Brain microvascular endothelial cell (primary cell): Measurements from ENCODE around the gene RIMBP3B.
"Not testable (repeated sequence)": the region's sequence is repeated elsewhere in the genome, so short reads cannot be mapped to it uniquely, and the experiment has no call there.

ENCODE experiments used
- DNase-seq: peaks from one replicate; pipeline ENCODE4 v3.0.0-alpha.2; 2020
- H3K27ac ChIP-seq: fragments of 250-450 bp; sonication (Bioruptor Pico); 2 replicates; pipeline ENCODE4 v1.5.1; 2020; ENCODE audit warnings: mild to moderate bottlenecking, moderate library complexity
- H3K27me3 ChIP-seq: fragments of 250-450 bp; sonication (Bioruptor Pico); replicated peaks from 2 replicates; pipeline ENCODE4 v1.5.1; 2020; ENCODE audit warnings: mild to moderate bottlenecking
- H3K36me3 ChIP-seq: fragments of 250-450 bp; sonication (Bioruptor Pico); replicated peaks from 2 replicates; pipeline ENCODE4 v1.5.1; 2020; ENCODE audit warnings: mild to moderate bottlenecking
- H3K4me3 ChIP-seq: 2 replicates; pipeline ENCODE4 v1.5.1; 2011; ENCODE audit warnings: low read depth, mild to moderate bottlenecking, control low read depth, low read length, moderate library complexity
- in situ Hi-C: cut with HindIII; loops from 2 replicates; pipeline ENCODE4 v1.10.0; 2017; ENCODE audit warnings: low sequenced_read_pairs, low pct_ligation_motif_present

Gene RIMBP3B

DNA sequence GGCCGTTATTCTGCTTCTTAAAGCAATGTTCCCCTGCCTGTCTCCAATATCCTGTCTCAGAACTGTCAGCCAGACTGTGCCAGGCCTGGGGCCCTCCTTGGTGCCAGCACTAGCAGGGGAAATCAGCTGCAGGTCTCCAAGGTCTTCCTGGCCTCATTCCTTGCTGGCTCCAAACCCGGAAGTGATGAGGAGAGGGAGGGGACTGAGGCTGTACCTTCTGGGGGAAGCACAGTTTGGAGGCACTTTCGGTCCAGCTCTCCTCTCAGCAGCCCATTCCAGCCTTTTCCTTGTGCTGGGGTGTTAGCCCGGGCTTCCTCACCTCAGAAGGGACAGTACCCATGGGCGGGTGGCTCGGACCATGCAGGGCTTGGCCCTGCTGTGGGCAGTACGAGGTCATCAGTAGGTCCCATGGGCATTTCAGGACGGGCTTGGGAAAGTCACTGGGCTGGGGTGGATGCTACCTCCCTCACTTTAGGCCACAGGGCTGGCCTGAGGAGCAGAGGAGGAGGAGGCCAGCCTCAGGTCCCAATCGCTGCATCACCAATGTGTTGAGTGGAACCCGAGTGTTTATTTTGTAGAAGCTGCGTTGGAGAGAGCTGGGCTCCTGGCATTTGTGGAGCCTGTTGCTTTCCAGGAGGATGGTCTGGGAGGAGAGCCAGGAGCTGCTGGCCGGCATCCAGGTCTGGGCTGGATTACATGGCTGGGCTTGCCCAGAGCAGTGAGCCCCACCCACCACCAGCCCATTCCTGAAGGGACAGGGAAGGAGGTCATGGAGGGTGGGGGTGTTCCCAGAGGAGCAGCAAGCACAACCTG, 52.7 kb downstream of the RIMBP3B start:
- in situ Hi-C loops, H3K36me3 ChIP-seq, DNase-seq, H3K27ac ChIP-seq, H3K4me3 ChIP-seq, H3K27me3 ChIP-seq: not testable (repeated sequence)

DNA sequence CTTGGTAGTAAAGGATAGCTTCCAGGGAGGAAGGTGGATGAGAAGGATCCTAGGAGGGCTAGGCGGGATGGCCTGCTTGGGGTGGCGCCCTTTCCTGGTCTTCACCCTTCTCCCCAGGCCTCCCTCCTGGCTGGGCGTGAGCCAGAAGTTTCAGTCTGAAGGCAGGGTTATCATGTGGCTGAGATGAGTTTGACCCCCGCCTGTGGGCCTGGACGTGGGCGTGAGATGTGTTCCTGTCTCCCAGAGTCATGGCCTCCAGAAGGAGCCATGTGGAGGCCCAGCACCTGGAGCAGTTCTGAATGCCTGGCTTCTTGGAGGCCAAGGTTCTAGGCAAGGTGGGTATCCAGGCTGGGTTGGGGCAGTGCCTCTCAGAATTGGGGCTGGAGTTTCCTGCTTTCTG, 54.5 kb downstream of the RIMBP3B start:
- H3K27me3 ChIP-seq, H3K4me3 ChIP-seq, H3K36me3 ChIP-seq, H3K27ac ChIP-seq, DNase-seq, in situ Hi-C loops: not testable (repeated sequence)
